Erythroblast (primary cell): ENCODE results near the gene SOCS4.
"Not testable (repeated sequence)": the region's sequence is repeated elsewhere in the genome, so short reads cannot be mapped to it uniquely, and the experiment has no call there.

Source experiments
- DNase-seq, 2 experiments: peaks; one replicate each; lab custom pipeline; 2025; lab: John Stamatoyannopoulos, UW
- GATA1 ChIP-seq: IDR thresholded peaks from 2 replicates; pipeline ENCODE4 v1.6.1; 2011; ENCODE audit warnings: low read depth, mild to moderate bottlenecking, control low read depth, low read length, moderate library complexity
- POLR2A ChIP-seq: IDR thresholded peaks from 2 replicates; pipeline ENCODE4 v1.6.1; 2011; ENCODE audit warnings: mild to moderate bottlenecking, low read length

The SOCS4 gene

GRCh38 chr14:55062517-55063351 lies 35.7 kb downstream of the SOCS4 start:
- no peak for DNase-seq
- TF ChIP-seq GATA1 (no peak), POLR2A (no peak)

GRCh38 chr14:55064896-55065295 lies 37.9 kb downstream of the SOCS4 start:
- DNase-seq: not testable (repeated sequence)

- no peak for DNase-seq
- TF ChIP-seq POLR2A: no peak
- TF ChIP-seq GATA1: no peak
Observed at GRCh38 chr14:55065411-55065810, 38.4 kb downstream of the SOCS4 start.

- TF ChIP-seq GATA1 (no peak), POLR2A (no peak)
Observed at GRCh38 chr14:55066223-55066622, 39.2 kb downstream of the SOCS4 start.

GRCh38 chr14:55070981-55071411 lies 44.0 kb downstream of the SOCS4 start:
- TF ChIP-seq GATA1 (no peak), POLR2A (peak; percentile 19)
- no peak for DNase-seq

More at GRCh38 chr14:55066223-55066622, 39.2 kb downstream of the SOCS4 start:
- no peak for DNase-seq

GRCh38 chr14:55071870-55072640 lies 45.0 kb downstream of the SOCS4 start:
- no peak for TF ChIP-seq GATA1
- TF ChIP-seq POLR2A: no peak
- no peak for DNase-seq

GRCh38 chr14:55073856-55074255 lies 46.8 kb downstream of the SOCS4 start:
- DNase-seq: no peak
- TF ChIP-seq GATA1 (no peak), POLR2A (no peak)

- no peak for DNase-seq
- TF ChIP-seq POLR2A: no peak
- no peak for TF ChIP-seq GATA1
Observed at GRCh38 chr14:55074662-55075061, 47.6 kb downstream of the SOCS4 start.

- no peak for DNase-seq
Observed at GRCh38 chr14:55075628-55076175, 48.7 kb downstream of the SOCS4 start.

GRCh38 chr14:55077170-55078151 lies 50.4 kb downstream of the SOCS4 start:
- no peak for TF ChIP-seq POLR2A
- TF ChIP-seq GATA1: no peak
- no peak for DNase-seq

More at GRCh38 chr14:55075628-55076175, 48.7 kb downstream of the SOCS4 start:
- TF ChIP-seq GATA1: no peak
- TF ChIP-seq POLR2A: no peak

GRCh38 chr14:55079961-55080360 lies 52.9 kb downstream of the SOCS4 start:
- not testable (repeated sequence) for DNase-seq

GRCh38 chr14:55084401-55085059 lies 57.5 kb downstream of the SOCS4 start:
- no peak for DNase-seq
- TF ChIP-seq POLR2A (no peak), GATA1 (no peak)

- TF ChIP-seq GATA1: no peak
- TF ChIP-seq POLR2A: no peak
- DNase-seq: no peak
Observed at GRCh38 chr14:55085060-55085660, 58.1 kb downstream of the SOCS4 start.
